ENCODE measurements around the gene RUFY2.
"Not testable (repeated sequence)": the region's sequence is repeated elsewhere in the genome, so short reads cannot be mapped to it uniquely, and the experiment has no call there.

Gene RUFY2

DNA sequence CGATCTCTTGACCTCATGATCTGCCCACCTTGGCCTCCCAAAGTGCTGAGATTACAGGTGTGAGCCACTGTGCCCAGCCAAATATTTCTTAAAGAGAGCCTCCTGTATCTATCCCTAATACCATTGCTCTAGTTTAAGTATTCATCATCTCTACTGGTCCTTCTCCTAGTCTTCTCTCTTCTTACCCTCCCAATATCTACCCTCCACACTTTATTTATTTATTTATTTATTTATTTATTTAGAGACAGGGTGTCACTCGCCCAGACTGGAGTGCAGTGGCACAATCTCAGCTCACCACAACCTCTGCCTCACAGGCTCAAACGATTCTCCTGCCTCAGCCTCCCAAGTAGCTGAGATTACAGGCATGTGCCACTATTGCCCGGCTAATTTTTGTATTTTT is 82.7 kb downstream of the RUFY2 start:
- not testable (repeated sequence) for DNase-seq

DNA sequence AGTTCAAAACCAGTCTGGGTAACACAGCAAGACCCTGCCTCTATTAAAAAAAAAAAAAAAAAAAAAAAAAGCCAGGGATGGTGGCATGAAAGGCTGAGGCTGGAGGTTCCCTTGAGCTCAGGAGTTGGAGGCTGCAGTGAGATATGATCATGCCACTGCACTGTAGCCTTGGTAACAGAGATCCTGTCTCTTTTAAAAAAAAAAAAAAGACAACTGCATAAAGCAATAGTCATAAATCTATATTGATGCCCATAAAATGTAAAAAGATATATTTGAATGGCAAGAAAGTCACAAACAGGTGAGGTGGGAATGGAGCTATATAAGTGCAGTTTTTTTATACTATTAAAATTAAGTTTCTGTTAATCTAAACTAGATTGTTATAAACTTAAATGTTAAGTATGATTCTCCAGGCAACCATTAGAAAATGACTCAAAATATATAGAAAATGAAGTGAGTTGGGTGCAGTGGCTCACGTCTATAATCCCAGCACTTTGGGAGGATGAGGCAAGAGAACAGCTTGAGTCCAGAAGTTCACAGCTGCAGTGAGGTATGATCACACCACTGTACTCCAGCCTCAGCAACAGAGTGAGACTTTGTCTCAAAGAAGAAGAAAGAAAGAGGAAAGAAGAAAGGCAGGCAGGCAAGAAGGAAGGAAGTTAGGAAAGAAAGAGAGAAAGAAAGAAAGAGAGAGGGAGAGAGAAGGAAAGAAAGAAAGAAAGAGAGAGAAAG is 88.6 kb downstream of the RUFY2 start:
- DNase-seq = no peak

DNA sequence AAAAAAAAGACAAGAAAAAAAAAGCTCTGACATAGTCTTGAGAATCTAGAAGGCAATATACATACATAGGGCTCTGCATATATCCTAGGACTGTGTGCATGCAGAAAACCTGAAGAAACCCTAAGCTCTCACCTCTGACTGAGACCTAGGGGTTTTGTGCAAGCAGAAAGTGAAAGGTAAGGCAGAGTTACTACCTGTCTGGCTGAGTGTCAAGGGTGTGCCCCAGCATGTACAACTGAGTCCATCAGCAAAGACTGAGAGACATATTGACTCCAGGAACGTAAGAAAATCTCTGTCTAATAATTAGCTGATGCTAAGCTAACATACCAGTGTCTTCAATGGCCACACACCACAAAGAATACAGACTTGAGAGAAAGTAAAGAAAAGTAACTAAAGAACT is 91.5 kb downstream of the RUFY2 start:
- DNase-seq = no peak

GRCh38 chr10:68314930-68315329 is 92.1 kb downstream of the RUFY2 start:
- not testable (repeated sequence) for DNase-seq

DNA sequence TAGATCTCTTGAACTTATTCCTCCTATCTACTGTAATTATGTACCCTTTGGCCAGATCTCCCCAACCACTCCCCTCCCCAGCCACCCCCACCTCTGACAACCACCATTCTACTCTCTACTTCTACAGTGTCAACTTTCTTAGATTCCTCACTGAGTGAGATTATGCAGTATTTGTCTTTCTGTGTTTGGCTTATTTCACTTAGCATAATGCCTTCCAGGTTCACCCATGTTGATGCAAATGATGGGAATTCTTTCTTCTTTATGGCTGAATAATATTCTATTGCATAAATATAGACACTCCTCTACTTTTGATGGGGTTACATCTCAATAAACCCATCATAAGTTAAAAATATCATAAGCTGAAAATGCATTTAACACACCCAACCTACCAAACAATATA is 96.5 kb downstream of the RUFY2 start:
- no peak for DNase-seq

GRCh38 chr10:68305854-68306253 is 101.2 kb downstream of the RUFY2 start:
- DNase-seq = no peak

GRCh38 chr10:68303849-68304412 is 103.1 kb downstream of the RUFY2 start:
- DNase-seq = no peak

- no peak for DNase-seq
Observed at GRCh38 chr10:68302871-68303270, 104.2 kb downstream of the RUFY2 start.

GRCh38 chr10:68302503-68302823 is 104.6 kb downstream of the RUFY2 start:
- DNase-seq = no peak

GRCh38 chr10:68301790-68302502 is 105.1 kb downstream of the RUFY2 start:
- no peak for DNase-seq

GRCh38 chr10:68301301-68301700 is 105.8 kb downstream of the RUFY2 start:
- no peak for DNase-seq

DNA sequence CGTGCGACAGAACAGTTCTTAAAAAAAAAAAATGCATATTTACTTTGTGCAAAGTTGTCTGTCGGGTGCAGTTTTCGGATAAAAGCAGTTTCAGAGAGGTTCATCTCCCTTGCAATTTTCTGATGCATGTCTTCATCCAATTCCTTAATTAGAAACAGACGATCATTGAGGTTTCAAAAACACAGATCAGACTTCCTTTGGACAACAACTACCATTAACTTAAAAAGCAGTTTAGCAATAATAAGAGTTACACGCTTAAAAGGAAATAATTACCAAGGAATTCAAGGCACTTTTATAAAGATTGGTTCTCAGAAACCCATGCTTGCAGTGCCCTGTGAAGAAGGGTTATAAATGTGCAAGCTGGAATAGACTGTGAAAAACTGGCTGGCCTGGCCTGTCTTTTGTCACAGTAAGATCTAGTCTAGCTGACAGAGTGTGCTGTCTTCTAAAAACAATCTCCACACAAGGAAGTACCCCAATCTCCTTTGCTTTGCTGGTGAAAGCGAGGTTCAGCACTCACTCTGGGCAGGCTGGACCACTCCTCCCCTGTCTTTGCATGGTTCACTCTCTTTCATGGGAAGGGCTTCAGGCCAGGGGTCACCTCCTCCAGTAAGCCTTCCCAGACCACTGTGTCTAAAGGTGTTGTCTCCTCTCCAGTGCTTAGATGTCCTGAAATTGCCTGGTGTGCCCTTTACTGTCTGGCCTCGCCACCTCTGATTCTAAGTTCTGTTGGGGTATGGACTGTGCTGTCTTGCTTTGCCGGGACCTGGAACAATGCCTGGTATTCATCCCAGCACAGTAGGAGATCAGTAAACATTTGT is 110.0 kb downstream of the RUFY2 start:
- no peak for DNase-seq
